Activated CD4-positive, alpha-beta memory T cell treated with anti-CD3 and anti-CD28 coated beads, Interleukin-2, amount 10 ng/mL, durations not matched to agents 7 days and 5 days (primary cell): ENCODE measurements around the gene KRTAP5-9. TPM values are rescaled to one million over a fixed set of nuclear protein-coding genes. Genes with fewer than 3 reads are reported as not detected.
"Not testable (repeated sequence)": the region's sequence is repeated elsewhere in the genome, so short reads cannot be mapped to it uniquely, and the experiment has no call there.

Experiments
- CTCF ChIA-PET: fragments of 350-600 bp; sonication (Branson Sonifier 250); formaldehyde crosslinking; loops from one replicate; lab custom pipeline; 2021; ENCODE audit warnings: antibody characterized with exemption, inconsistent platforms; lab: Charles Lee
- POLR2A ChIA-PET: fragments of 350-600 bp; sonication (Branson Sonifier 250); formaldehyde crosslinking; loops from one replicate; lab custom pipeline; 2021; ENCODE audit warnings: antibody characterized with exemption; lab: Charles Lee
- DNase-seq: peaks from one replicate; pipeline ENCODE4 v3.0.0-alpha.2; 2020
- H3K27ac Mint-ChIP-seq: one replicate; pipeline ENCODE4 v1.8.0; 2021; ENCODE audit warnings: mild to moderate bottlenecking, mixed read lengths
- H3K27me3 Mint-ChIP-seq: one replicate; pipeline ENCODE4 v1.8.0; 2021; ENCODE audit warnings: mixed read lengths
- H3K36me3 Mint-ChIP-seq: one replicate; pipeline ENCODE4 v1.8.0; 2021; ENCODE audit warnings: low read depth, mixed read lengths
- H3K4me1 Mint-ChIP-seq: one replicate; pipeline ENCODE4 v1.8.0; 2021; ENCODE audit warnings: mixed read lengths
- H3K4me3 Mint-ChIP-seq: one replicate; pipeline ENCODE4 v1.8.0; 2021; ENCODE audit warnings: mild to moderate bottlenecking, mixed read lengths
- H3K9me3 Mint-ChIP-seq: one replicate; pipeline ENCODE4 v1.8.0; 2021; ENCODE audit warnings: mixed read lengths
- total RNA-seq, 2 experiments: library from RNA; stranded (reverse); gene quantifications; one replicate each; pipeline ENCODE4 v1.2.3, GENCODE V29; 2021

The KRTAP5-9 gene
- total RNA-seq, 2 experiments from 2014 or later = not detected

DNA sequence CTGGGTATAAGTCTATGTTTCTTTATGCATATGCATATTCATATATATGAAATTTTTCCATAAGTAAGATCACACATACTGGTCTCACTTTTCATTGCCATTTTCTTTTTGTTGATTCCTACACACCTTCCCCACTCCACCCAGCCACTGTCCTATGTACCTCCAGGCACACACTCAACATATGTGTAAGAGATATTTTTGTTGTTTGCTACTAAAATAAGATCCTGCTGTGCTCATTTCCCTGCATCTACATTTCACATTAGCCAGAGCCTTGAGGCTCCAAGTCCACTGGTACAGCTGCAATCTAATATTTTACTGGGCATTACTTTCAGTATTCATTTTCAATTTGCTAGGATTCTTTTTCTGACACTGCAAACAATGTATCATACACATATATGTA lies 9.0 kb downstream of the KRTAP5-9 start:
- Mint-ChIP-seq H3K9me3 (no peaks in the 10 kb centered on the region), H3K27ac (no peak overlapping the region), H3K4me1 (no peaks in the 10 kb centered on the region), H3K27me3 (peaks cover 18% of the 10 kb centered on the region), H3K4me3 (no peak overlapping the region), H3K36me3 (no peaks in the 10 kb centered on the region)
- ChIA-PET POLR2A (no interaction called here), CTCF (no interaction called here)
- DNase-seq = no peak

DNA sequence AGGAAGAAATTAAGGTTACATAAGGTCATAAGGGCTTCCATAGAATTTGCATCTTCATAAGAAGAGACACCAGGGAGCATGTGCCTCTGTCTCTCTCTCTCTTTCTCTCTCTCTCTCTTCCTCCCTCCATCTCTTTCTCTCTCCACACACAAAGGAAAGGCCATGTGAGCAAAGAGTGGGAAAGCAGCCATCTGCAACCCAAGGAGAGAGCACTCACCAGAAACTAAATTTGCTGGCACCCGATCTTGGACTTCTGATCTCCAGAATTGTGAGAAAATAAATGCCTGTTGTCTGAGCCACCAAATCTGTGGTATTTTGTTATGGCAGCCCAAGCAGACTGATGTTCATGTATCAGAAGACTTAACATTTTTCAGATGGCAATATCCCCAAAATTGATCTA lies 10.8 kb downstream of the KRTAP5-9 start:
- H3K9me3 Mint-ChIP-seq = no peaks in the 10 kb centered on the region
- H3K4me1 Mint-ChIP-seq = no peaks in the 10 kb centered on the region
- H3K27me3 Mint-ChIP-seq = peaks cover 30% of the 10 kb centered on the region
- no peak overlapping the region for H3K4me3 Mint-ChIP-seq
- POLR2A ChIA-PET = no interaction called here
- CTCF ChIA-PET = no interaction called here
- H3K36me3 Mint-ChIP-seq = no peaks in the 10 kb centered on the region
- no peak for DNase-seq
- no peak overlapping the region for H3K27ac Mint-ChIP-seq

DNA sequence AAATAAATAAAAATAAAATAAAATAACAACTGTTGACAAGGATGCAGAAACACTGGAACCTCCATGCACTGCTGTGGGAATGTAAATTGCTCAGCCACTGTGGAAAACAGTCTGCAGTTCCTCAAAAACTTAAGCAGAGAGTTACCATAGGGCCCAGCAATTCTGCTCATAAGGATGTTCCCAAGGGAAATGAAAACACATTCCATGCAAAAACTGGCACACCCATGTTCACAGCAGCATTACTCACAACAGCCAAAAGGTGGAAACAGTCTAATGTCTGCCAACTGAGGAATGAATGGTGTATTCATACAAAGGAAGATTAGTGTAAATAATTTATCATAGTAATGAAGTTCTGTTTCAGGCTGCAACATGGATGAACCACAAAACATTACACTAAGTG lies 13.9 kb downstream of the KRTAP5-9 start:
- no peaks in the 10 kb centered on the region for H3K9me3 Mint-ChIP-seq
- ChIA-PET POLR2A (no interaction called here), CTCF (no interaction called here)
- DNase-seq = no peak
- no peak overlapping the region for H3K27ac Mint-ChIP-seq
- peaks cover 36% of the 10 kb centered on the region for H3K27me3 Mint-ChIP-seq
- no peaks in the 10 kb centered on the region for H3K4me1 Mint-ChIP-seq
- H3K36me3 Mint-ChIP-seq = no peaks in the 10 kb centered on the region
- H3K4me3 Mint-ChIP-seq = no peak overlapping the region

DNA sequence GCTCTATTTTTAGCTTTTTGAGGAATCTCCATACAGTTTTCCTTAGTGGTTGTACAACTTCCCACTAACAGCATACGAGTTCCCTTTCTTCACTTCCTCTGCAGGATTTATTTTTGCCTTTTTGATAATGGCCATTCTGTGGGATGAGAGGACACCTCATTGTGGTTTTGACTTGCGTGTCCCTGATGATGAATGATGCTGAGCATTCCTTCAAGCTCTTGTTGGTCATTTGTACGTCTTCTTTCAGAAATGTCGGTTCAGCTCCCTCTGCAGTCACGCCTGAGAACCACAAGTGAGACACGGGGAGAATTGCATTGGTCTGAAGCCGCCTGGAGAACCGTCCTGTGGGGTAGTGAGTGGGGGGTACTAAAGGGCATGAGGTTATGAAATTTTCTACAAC lies 15.2 kb downstream of the KRTAP5-9 start:
- Mint-ChIP-seq H3K9me3 (no peaks in the 10 kb centered on the region), H3K4me3 (no peak overlapping the region), H3K4me1 (no peaks in the 10 kb centered on the region), H3K27me3 (peaks cover 31% of the 10 kb centered on the region), H3K27ac (no peak overlapping the region), H3K36me3 (no peaks in the 10 kb centered on the region)
- POLR2A ChIA-PET = no interaction called here
- peak; percentile 22 for DNase-seq
- CTCF ChIA-PET = interaction anchor here (0.8 to 1.3 kb wide), 2 partner anchors 17 to 749 kb away, joined by 3 read pairs; no protein-coding TSS in a partner anchor

DNA sequence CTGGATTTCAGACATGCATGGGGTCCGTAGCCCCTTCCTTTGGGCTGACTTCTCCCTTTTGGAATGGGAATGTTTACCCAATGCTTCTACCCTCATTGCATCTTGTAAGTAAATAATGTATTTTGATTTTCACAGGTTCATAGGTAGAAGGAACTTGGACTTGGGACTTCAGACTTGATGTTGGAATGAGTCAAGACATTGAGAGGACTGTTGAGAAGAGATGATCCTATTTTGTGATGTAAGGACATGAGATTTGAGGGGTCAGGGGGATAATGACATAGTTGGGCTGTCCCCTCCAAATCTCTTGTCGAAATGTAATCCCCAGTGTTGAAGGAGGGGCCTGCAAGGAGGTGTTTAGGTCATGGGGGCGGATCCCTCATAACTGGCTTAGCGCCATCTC lies 16.2 kb downstream of the KRTAP5-9 start:
- H3K9me3 Mint-ChIP-seq = no peaks in the 10 kb centered on the region
- no peak overlapping the region for H3K4me3 Mint-ChIP-seq
- H3K4me1 Mint-ChIP-seq = no peaks in the 10 kb centered on the region
- H3K27ac Mint-ChIP-seq = no peak overlapping the region
- POLR2A ChIA-PET = no interaction called here
- peaks cover 27% of the 10 kb centered on the region for H3K27me3 Mint-ChIP-seq
- H3K36me3 Mint-ChIP-seq = no peaks in the 10 kb centered on the region
- CTCF ChIA-PET = no interaction called here
- no peak for DNase-seq

DNA sequence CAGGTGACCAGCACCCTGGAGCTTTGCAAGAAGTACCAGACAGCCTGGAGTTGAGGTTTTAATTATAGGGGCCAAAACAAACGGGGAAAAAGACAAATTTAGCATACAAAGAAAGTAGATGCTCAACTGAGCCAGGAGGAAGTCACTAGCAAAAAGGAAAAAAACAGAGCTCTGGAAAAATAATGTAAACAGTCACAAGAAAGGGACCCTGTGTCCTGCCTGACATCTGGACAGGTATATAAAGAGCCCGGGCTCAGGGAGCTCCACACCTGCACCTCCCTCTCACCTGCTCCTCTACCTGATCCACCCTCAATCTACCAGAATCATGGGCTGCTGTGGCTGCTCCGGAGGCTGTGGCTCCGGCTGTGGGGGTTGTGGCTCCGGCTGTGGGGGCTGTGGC lies 17.0 kb downstream of the KRTAP5-9 start, which contains the start of gene KRTAP5-10:
KRTAP5-10 (plus strand) TSS at position 301 of the 400 bp plus-strand sequence; CDS start at position 326, 25 bp downstream.
- peaks cover 27% of the 10 kb centered on the region for H3K27me3 Mint-ChIP-seq
- H3K27ac Mint-ChIP-seq = no peak within 1 kb of the TSS
- no peak within 1 kb of the TSS for H3K4me3 Mint-ChIP-seq
- no peaks in the 10 kb centered on the region for H3K36me3 Mint-ChIP-seq
- ChIA-PET POLR2A (no interaction called here), CTCF (no interaction called here)
- H3K4me1 Mint-ChIP-seq = no peaks in the 10 kb centered on the region
- no peak for DNase-seq
- H3K9me3 Mint-ChIP-seq = no peaks in the 10 kb centered on the region

DNA sequence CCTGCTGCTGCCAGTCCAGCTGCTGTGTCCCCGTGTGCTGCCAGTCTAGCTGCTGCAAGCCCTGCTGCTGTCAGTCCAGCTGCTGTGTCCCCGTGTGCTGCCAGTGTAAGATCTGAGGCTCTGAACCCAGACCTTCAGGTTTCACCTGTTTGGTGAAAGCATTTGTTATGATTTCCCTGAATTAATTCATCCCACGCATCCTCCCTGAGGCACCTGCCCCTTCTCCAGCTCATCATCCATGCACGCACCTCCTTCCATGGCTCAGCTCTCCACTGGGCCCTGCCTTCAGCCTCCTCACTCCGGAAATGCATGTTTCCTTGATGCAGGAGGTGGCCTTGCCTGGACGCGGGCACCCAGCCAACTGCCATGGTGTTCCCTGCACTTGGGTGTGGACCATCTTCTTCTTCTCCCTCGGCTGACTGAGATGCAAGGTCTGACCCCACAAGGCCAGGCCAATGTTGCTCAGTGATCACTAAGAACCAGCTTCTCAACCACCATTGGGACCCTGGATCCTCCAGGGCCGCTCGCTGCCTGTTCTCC lies 17.9 kb downstream of the KRTAP5-9 start:
- no peaks in the 10 kb centered on the region for H3K4me1 Mint-ChIP-seq
- H3K27me3 Mint-ChIP-seq = peaks cover 26% of the 10 kb centered on the region
- CTCF ChIA-PET = no interaction called here

DNA sequence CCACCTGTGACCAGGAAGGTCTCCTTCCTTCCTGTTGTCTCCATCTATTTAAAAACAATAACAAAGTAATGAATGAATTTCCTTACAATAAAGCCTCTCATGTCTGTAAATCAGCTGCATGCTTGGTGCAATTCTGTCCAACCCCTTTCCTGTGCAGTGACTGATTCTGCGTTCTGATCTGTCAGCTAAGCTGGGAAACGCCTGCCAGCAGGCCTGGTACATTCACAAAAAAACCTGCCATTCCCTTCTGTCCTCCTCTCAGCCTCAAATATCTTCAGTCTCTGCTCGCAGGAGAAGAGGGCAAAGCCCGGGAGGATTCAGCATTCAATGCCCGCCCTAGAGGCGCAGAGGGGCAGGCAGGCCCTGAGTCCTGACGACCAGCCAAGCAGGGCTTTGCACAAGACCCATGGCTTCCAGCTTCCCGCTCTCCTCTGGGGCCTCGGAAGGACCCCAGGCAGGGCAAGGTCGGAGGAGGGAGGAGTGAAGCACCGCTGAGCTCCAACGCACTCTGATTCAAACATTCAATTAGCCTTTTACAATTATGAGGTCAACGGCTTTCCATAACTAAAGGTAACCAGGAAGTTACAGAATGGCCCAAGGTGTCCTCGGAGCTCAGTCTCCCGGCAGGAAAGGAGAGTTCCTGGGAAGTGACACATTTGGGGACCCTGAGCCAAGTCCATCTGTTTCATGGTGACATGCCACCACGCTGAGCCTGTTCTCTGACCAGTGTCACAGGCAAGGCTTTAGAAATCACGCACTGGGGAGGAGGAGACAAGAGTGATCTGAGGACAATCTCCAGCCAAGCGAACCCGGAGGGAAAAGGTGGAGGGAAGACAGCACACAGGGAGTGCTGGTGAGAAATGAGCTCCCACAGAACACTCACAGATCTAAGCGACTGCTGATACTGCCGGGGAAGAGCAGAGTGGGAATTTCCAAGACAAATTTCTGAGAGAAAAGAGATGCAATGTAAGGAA lies 18.7 kb downstream of the KRTAP5-9 start:
- CTCF ChIA-PET, H3K4me1 Mint-ChIP-seq, H3K27ac Mint-ChIP-seq, H3K36me3 Mint-ChIP-seq, DNase-seq, H3K9me3 Mint-ChIP-seq, POLR2A ChIA-PET, H3K4me3 Mint-ChIP-seq: not testable (repeated sequence)
- H3K27me3 Mint-ChIP-seq = peaks cover 24% of the 10 kb centered on the region

More for the DNA sequence above, 17.9 kb downstream of the KRTAP5-9 start:
- Mint-ChIP-seq H3K36me3 (no peaks in the 10 kb centered on the region), H3K4me3 (no peak overlapping the region), H3K27ac (no peak overlapping the region), H3K9me3 (no peaks in the 10 kb centered on the region)
- POLR2A ChIA-PET = no interaction called here
- DNase-seq = no peak

DNA sequence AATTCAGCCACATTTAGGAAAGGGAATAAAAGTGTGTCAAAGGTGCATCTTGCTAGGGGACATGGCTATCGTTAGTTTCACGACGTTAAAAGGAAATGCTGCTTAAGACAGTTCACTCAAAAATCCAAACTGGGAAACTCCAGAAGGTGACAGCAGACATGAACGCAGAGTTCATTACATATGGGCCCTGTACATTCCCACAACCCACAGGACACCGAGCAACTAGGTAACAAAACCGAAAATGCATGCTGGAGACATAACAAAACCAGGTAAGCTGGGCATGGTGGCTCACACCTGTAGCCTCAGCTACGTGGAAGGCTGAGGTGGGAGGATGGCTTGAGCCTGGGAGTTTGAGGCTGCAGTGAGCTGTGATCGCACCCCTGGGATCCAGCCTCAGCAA lies 19.4 kb downstream of the KRTAP5-9 start:
- H3K4me1 Mint-ChIP-seq, H3K27ac Mint-ChIP-seq, H3K4me3 Mint-ChIP-seq, H3K9me3 Mint-ChIP-seq, POLR2A ChIA-PET, H3K36me3 Mint-ChIP-seq, DNase-seq, CTCF ChIA-PET: not testable (repeated sequence)
- H3K27me3 Mint-ChIP-seq = peaks cover 21% of the 10 kb centered on the region

DNA sequence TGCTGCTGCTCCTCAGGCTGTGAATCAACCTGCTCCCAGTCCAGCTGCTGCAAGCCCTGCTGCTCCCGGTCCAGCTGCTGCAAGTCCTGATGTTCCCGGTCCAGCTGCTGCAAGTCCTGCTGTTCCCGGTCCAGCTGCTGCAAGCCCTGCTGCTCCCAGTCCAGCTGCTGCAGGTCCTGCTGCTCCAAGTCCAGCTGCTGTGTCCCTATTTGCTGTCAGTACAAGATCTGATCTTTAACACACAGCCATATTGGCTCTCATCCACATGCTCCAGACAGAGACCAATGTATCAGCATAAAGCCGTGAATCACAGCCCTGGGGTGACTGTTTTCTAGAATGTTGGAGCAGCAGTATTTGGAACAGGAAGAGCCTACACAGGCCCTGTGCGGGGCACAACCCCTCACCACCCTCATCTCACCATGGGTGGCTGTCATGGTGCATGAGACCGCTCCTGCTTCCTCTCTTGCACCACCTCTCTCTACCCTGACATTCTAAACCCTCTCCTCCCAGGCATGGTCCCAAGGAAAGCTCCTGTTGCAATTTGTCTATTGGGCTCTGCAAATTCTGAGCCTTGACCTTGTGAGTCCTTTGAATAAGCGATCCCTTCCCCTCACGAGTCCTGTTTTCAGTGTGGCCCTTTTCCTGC lies 20.6 kb downstream of the KRTAP5-9 start:
- DNase-seq = no peak
- POLR2A ChIA-PET = no interaction called here
- no peaks in the 10 kb centered on the region for H3K36me3 Mint-ChIP-seq
- H3K4me3 Mint-ChIP-seq = no peak overlapping the region
- CTCF ChIA-PET = no interaction called here
- no peaks in the 10 kb centered on the region for H3K9me3 Mint-ChIP-seq
- H3K4me1 Mint-ChIP-seq = no peaks in the 10 kb centered on the region
- peaks cover 11% of the 10 kb centered on the region for H3K27me3 Mint-ChIP-seq
- H3K27ac Mint-ChIP-seq = no peak overlapping the region

DNA sequence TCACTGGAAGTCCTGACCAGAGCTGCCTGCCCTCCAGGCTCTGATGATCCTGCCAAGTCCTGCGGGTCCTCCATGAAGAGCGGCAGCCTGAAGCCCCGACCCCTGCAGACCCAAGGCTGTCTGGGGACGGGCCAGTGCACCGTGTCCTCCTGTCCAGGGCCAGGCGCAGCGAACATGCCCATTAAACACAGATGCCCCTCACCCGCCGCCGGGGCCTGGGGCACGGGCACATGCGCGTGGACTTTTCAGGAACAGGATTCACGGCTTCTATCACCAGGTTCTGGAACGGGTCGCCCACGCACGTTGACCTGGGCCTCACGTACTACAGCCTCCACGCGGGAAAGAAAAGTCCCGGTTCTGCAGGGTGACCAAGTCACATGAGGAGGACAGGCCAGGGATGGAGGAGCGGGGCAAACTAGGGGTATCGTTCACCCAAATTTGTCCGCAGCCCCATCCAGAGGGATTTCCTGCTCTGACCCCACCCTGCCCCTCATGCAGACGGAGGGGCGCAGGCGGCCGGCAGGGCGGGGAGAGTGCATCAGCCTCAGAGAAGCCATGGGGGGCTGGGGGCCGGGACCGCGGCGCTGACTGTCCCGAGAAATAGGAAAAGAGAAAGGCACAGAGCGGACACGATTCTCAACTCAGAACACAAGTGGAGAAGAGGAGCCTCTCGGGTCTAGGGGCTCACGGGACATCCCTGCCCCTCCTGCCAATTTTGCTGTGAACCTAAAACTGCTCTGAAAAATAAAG lies 23.1 kb downstream of the KRTAP5-9 start:
- H3K27me3 Mint-ChIP-seq, POLR2A ChIA-PET, H3K4me1 Mint-ChIP-seq, H3K4me3 Mint-ChIP-seq, CTCF ChIA-PET, H3K36me3 Mint-ChIP-seq, DNase-seq, H3K9me3 Mint-ChIP-seq, H3K27ac Mint-ChIP-seq: not testable (repeated sequence)

DNA sequence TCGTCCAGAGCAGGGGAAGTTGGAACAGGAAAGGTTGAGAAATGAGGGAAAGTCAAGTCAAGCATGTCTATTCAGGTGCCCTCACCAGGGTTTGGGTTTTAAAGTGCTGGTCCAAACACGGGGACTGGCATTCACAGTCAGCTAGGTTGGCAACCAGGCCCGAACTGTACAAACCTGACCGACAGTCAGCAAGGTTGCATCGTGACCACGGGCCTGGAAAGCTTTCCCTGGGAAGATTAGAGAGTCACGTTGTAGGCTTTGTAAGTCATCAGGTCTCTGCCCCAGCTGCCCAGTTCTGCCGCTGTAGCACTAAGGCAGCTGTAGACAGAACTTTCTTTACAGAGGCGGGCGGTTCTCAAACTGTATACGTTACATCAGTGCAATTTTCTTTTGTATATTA lies 24.6 kb downstream of the KRTAP5-9 start:
- H3K4me3 Mint-ChIP-seq = no peak overlapping the region
- DNase-seq = no peak
- ChIA-PET CTCF (no interaction called here), POLR2A (no interaction called here)
- H3K27me3 Mint-ChIP-seq = peaks cover 2% of the 10 kb centered on the region
- no peaks in the 10 kb centered on the region for H3K9me3 Mint-ChIP-seq
- H3K4me1 Mint-ChIP-seq = no peaks in the 10 kb centered on the region
- H3K36me3 Mint-ChIP-seq = no peaks in the 10 kb centered on the region
- no peak overlapping the region for H3K27ac Mint-ChIP-seq

DNA sequence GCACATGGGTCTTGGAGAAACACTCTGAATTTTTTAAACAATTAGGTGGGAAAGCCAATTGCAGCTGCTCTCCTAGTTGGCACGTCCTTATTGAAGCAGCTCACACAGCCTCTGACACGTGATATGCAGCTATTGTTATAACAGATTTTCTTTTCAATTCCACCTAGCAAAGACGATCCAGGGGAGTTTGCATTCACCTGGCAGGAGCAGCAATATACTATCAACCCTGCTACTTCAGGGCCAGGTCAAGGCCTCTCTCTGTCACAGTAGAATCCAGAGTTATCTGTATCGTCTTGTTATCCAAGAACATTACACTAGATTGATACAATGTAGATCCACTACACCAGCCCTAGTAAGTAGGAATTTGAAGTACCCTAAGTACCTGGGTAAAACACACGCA lies 26.2 kb downstream of the KRTAP5-9 start:
- POLR2A ChIA-PET = no interaction called here
- no peaks in the 10 kb centered on the region for H3K36me3 Mint-ChIP-seq
- H3K27ac Mint-ChIP-seq = no peak overlapping the region
- H3K9me3 Mint-ChIP-seq = no peaks in the 10 kb centered on the region
- CTCF ChIA-PET = no interaction called here
- H3K4me3 Mint-ChIP-seq = no peak overlapping the region
- H3K4me1 Mint-ChIP-seq = no peaks in the 10 kb centered on the region
- DNase-seq = no peak
- peaks cover 2% of the 10 kb centered on the region for H3K27me3 Mint-ChIP-seq
